Colon (tissue), 2 donors: Measurements from ENCODE around the gene IFNL2.
"Not testable (repeated sequence)": the region's sequence is repeated elsewhere in the genome, so short reads cannot be mapped to it uniquely, and the experiment has no call there.

Source experiments
- FAIRE-seq: peaks from 2 replicates; lab custom pipeline; 2012; peaks lifted over from hg19 to GRCh38; lab: Jason Lieb, UNC
- donor health status: control.
- donor health status: control.

IFNL2 gene

GRCh38 chr19:39268085-39268484, at the start of gene IFNL2:
Gene IFNL2, plus strand, starts transcription at chr19:39268396. Its CDS starts 173 bp downstream, at chr19:39268569.
- FAIRE-seq: not testable (repeated sequence)

DNA sequence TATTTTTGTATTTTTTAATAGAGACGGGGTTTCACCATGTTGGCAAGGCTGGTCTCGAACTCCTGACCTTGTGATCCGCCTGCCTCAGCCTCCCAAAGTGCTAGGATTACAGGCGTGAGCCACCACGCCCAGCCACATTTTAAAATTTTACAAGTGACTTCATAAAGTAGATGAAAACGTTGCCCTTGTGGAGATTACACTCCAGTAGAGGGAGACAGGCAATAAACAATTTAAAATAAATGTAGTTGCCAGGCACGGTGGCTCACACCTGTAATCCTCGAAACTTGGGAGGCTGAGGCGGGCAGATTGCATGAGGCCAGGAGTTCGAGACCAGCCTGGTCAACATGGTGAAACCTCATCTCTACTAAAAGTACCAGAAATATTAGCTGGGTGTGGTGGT, 49.1 kb upstream of the IFNL2 start:
- not testable (repeated sequence) for FAIRE-seq

DNA sequence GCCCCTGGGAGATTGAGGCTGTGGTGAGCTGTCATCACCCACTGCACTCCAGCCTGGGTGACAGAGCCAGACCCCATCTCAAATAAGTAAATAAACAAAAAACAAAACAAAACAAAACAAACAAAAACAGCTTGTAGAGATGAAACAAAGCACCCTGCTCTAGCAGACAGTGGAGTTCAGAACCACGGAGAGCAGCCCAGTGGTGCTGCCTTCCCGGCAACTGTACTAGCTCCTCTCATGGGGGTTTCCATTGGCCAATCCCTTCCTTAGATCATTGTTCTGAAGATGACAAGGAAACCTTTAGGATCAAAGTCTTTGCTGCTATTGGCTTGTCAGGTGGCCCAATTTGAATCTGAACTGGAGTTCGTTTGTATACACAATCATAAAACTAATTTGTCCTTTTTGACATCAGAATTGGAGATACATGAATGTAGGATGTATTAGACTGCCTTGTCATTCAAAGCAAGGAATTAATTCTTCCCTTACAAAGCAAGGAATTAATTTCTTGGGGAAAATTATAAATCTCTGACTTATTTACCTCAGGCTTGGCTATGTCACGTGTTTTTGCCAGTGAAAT, 44.4 kb upstream of the IFNL2 start:
- FAIRE-seq: no peak

- FAIRE-seq: no peak
Measured at GRCh38 chr19:39224910-39225309, 43.3 kb upstream of the IFNL2 start.

DNA sequence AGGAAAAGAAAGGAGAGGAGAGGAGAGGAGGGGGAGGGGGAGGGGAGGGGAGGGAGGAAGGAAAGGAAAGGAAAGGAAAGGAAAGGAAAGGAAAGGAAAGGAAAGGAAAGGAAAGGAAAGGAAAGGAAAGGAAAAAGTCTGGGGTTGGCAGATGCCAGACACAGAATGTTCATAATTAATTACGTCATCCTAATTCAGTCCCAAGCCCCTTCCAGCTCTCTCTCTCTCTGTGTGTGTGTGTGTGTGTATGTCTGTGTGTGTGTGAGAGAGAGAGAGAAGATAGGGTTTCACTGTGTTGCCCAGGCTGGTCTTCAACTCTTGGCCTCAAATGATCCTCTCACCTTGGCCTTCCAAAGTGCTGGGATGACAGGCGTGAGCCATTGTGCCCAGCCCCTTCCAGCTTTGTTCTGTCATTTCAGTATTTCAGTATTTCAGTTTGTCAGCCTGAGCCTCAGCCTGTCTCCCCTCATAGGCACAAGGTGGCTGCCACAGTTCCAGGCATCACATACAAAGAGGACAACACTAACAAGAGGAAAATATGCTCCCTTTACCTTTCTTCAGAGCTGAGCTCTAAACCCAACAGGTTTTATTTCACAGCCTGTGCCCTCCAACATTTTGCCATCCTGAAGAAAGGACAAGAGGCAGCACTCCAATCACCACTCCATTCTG, 38.0 kb upstream of the IFNL2 start:
- no peak for FAIRE-seq

DNA sequence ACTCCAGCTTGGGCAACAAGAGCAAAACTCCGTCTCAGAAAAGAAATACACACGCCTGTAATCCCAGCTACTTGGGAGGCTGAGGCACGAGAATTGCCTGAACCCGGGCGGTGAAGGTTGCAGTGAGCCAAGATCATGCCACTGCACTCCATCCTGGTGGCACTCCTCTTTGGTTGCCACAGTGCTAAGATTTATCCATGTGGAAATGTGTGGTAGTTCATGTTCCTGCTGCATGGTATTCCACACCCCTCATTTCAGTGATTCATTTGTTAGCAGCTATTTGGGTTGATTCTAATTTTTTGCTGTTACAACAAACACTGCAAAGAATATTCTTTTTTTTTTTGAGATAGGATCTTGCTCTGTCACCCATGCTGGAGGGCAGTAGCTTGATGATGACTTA, 35.5 kb upstream of the IFNL2 start:
- no peak for FAIRE-seq

- FAIRE-seq: no peak
Measured at GRCh38 chr19:39236527-39236926, 31.7 kb upstream of the IFNL2 start.

- no peak for FAIRE-seq
Measured at GRCh38 chr19:39237200-39238184, 30.7 kb upstream of the IFNL2 start.

DNA sequence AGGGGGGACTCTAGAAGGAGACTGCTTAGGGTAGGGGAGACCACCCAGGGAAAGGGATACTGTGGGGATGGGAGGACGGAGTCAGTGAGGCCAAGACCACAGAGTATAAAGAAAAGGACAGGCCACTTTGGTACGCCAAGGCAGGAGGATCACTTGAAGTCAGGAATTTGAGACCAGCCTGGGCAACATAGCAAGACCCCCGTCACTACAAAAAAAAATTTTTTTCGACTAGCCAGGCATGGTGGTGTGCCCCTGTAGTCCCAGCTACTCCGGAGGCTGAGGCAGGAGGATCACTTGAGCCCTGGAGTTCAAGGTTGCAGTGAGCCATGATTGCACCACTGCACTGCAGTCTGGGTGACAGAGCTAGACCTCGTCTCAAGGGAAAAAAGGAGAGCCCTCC, 30.0 kb upstream of the IFNL2 start:
- no peak for FAIRE-seq

DNA sequence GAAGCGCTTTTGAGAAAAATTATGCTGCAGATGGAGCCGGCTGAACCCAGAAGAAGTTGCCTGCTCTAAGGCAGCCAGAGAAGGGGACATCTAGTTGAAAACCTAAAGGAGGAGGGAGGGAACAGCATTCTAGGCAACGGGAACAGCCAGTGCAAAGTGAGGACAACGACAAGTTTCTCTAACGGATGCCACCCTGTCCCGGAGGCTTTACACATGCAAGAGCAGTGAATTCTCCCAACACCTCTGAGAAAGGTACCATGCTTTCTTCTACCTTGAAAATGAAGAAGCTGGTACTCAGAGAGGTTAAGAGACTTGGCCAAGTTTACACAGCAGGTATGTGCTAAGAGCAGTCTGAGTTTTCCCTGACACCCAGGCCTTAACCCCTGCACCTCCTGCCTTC, 29.3 kb upstream of the IFNL2 start:
- FAIRE-seq: no peak

GRCh38 chr19:39240421-39240820, 27.8 kb upstream of the IFNL2 start:
- FAIRE-seq: no peak

DNA sequence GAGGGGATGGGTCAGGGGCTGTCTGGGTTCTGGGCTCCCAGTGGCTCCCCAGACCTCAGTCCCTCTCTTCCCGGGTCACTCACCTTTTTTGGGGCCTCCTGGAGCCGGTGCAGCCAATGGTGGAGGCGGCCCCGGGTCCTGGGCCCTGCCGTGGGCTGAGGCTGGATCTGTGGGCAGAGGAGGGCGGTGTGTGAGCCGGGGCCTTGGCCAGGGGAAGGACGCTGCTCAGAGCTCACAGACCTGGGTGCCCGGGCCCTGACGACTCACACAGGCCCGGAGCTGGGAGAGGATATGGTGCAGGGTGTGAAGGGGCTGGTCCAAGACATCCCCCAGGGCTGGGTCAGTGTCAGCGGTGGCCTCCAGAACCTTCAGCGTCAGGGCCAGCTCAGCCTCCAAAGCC, 24.5 kb upstream of the IFNL2 start:
- FAIRE-seq: not testable (repeated sequence)

DNA sequence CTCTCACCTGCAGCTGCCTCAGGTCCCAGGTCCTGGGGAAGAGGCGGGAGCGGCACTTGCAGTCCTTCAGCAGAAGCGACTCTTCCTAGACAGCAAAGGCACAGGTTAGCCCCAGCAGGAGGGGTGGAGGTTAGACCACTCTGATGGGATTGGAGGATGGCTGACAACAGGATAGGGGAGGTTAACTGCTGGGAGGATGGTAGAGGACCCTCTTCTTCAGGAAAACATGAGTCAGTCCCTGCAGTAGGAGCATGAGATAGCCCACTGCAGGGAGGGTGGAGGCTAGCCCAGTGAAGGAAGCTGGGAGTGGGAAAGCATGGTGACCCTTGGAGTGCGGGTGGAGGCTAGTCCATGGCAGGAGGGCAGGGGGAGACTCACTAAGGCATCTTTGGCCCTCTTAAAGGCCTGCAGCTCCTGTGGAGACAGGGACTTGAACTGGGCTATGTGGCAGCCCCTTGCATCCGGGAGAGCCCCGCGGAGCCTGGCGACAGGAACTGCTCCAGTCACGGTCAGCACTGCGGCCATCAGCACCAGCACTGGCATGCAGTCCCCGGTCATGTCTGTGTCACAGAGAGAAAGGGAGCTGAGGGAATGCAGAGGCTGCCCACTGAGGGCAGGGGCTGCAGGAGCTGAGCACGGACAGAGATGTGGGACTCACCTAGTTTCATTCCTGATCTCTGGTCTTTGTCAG, 23.6 kb upstream of the IFNL2 start, which contains the start of gene IFNL3:
Gene IFNL3 (minus strand): TSS at position 597 of the 691 bp plus-strand sequence. CDS start 39 bp downstream, at position 558.
- FAIRE-seq: not testable (repeated sequence)

DNA sequence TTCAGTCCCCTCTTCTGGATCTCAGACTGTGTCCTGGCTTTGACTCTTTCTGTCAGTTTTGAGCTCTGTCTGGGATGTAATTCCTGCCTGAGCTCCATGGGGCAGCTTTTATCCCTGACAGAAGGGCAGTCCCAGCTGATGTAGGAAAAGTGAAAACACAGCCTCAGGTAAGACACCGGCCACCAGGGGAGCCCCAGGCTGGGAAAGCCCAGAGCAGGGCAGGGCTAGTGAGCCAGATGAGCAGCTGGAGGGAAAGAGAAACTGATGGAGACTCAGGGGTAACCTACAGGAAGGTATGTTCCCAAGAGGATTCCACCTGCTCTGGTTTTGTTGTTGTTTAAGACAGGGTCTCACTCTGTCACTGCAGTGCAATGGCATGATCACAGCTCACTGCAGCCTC, 23.0 kb upstream of the IFNL2 start:
- FAIRE-seq: not testable (repeated sequence)

- no peak for FAIRE-seq
Measured at GRCh38 chr19:39246951-39247669, 21.1 kb upstream of the IFNL2 start.

GRCh38 chr19:39247701-39248664, 20.2 kb upstream of the IFNL2 start:
- no peak for FAIRE-seq

- FAIRE-seq: no peak
Measured at GRCh38 chr19:39248806-39249205, 19.4 kb upstream of the IFNL2 start, which contains the start of gene IFNL4. Gene IFNL4, minus strand, starts transcription at chr19:39248856.

- FAIRE-seq: no peak
Measured at GRCh38 chr19:39251081-39251480, 17.1 kb upstream of the IFNL2 start.

- no peak for FAIRE-seq
Measured at GRCh38 chr19:39251846-39252245, 16.4 kb upstream of the IFNL2 start.

GRCh38 chr19:39252458-39252857, 15.7 kb upstream of the IFNL2 start:
- FAIRE-seq: no peak
